ENCODE measurements around the gene SEMA4F. TPM values are rescaled to one million over a fixed set of nuclear protein-coding genes. Genes with fewer than 3 reads are reported as not detected.

Gene SEMA4F
- total RNA-seq, 1 experiment from 2014 or later, result 6.6 TPM

DNA sequence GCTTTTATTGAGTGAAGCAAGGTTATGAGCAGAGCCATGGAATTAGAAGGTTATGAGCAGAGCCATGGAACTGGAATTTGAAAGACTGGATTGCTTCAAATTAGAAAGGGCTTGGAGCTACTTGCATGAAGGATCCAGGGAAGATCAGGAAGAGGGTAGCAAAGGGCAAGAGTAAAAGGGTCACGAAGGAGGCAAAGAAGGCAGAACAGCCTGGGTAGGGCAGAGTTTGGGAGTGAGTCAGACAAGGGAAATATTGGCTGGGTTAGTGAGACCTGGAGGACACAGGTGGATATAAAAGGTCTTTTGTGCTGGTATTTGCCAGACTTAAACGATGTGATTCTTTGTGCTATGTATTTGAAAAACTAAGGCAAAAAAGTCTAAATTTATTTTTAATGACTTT lies 65.0 kb downstream of the SEMA4F start:
- Histone ChIP-seq H3K27ac (ENCODE audit: insufficient read length, low read depth, low read length) (no peak overlapping the region), H3K79me2 (ENCODE audit: insufficient read depth, low read length) (no peaks in the 10 kb centered on the region), H2AFZ (ENCODE audit: low read length) (no peak overlapping the region), H4K8ac (replicated peaks; ENCODE audit: insufficient read length, low read depth, low read length) (no peak overlapping the region), H3K23me2 (ENCODE audit: insufficient read length, low read depth, low read length, poor library complexity, severe bottlenecking) (no peaks in the 10 kb centered on the region), H2BK20ac (ENCODE audit: low read depth, low read length, poor library complexity, severe bottlenecking) (no peak overlapping the region), H3K9ac (ENCODE audit: extremely low read depth, insufficient read length, low read length) (no peak overlapping the region), H3K14ac (ENCODE audit: insufficient read depth, low read length) (no peak overlapping the region), H3K9me3 (ENCODE audit: control insufficient read depth, low read depth, low read length) (no peaks in the 10 kb centered on the region), H2AK5ac (ENCODE audit: insufficient read length, low read length) (no peak overlapping the region), H3T11ph (ENCODE audit: low read length) (no peak overlapping the region), H4K5ac (ENCODE audit: insufficient read length, low read depth, low read length) (no peak overlapping the region), H4K91ac (ENCODE audit: insufficient read length, low read depth, low read length) (no peak overlapping the region), H3K23ac (ENCODE audit: insufficient read length, low read depth, low read length) (no peak overlapping the region), H2BK5ac (ENCODE audit: insufficient read length, low read length) (no peak overlapping the region), H2BK12ac (ENCODE audit: insufficient read length, low read depth, low read length) (no peak overlapping the region), H3K79me1 (ENCODE audit: insufficient read depth, low read depth, low read length, poor library complexity, severe bottlenecking) (no peaks in the 10 kb centered on the region), H3K4me1 (ENCODE audit: insufficient read depth, low read length) (no peaks in the 10 kb centered on the region), H3K4me2 (ENCODE audit: insufficient read depth, insufficient read length, low read length) (no peak overlapping the region), H3K56ac (ENCODE audit: insufficient read length, low read depth, low read length) (no peak overlapping the region), H2BK15ac (ENCODE audit: low read depth, low read length) (no peak overlapping the region), H2BK120ac (ENCODE audit: low read depth, low read length, poor library complexity, severe bottlenecking) (no peak overlapping the region), H3K18ac (ENCODE audit: insufficient read length, low read depth, low read length) (no peak overlapping the region), H3K27me3 (ENCODE audit: insufficient read depth, low read length) (peaks cover 8% of the 10 kb centered on the region; the same call in 1 of the 2 replicates), H4K20me1 (ENCODE audit: control insufficient read depth, insufficient read depth, insufficient read length) (no peaks in the 10 kb centered on the region), H3K4ac (ENCODE audit: low read depth, low read length) (no peak overlapping the region)
- no peak for DNase-seq
- Mint-ChIP-seq H3K4me3 (no peak overlapping the region), H3K27me3 (ENCODE audit: low read depth) (peaks cover 7% of the 10 kb centered on the region), H3K27ac (no peak overlapping the region), H3K4me1 (peaks cover 4 to 9% of the 10 kb centered on the region in 2 experiments; a peak in 3 of 4 replicates), H3K36me3 (ENCODE audit: insufficient read depth in 1 of 3, low read depth in 3 of 3) (no peaks in the 10 kb centered on the region; a peak in 1 of 7 replicates), H3K9me3 (no peaks in the 10 kb centered on the region)
- no peak for TF ChIP-seq CTCF (conservative IDR thresholded peaks at IDR 0.05)
- WGBS (ENCODE audit: extremely low coverage, insufficient read length, low lambda C conversion rate), result no CpG with 5 or more reads among the region's 2 CpGs

Data from H9 (cell line).